BLaER1 treated with 17β-estradiol and CSF1 and Interleukin-3, amounts not matched to agents 10 nM and 100 nM (cell line): ENCODE data around the gene CYFIP1.

Experiments
- H3K27ac ChIP-seq, 11 experiments: shearing (Covaris generic); formaldehyde crosslinking; 2 replicates each; pipeline ENCODE4 v1.8.1; 2022
- H3K27me3 ChIP-seq, 11 experiments: shearing (Covaris generic); formaldehyde crosslinking; 2 replicates each; pipeline ENCODE4 v1.8.1; 2022
- H3K36me3 ChIP-seq, 11 experiments: shearing (Covaris generic); formaldehyde crosslinking; 2 replicates each; pipeline ENCODE4 v1.8.1; 2022
- H3K4me1 ChIP-seq, 10 experiments: shearing (Covaris generic); formaldehyde crosslinking; 2 replicates each; pipeline ENCODE4 v1.8.1; 2022
- H3K4me2 ChIP-seq, 11 experiments: shearing (Covaris generic); formaldehyde crosslinking; 2 replicates each; pipeline ENCODE4 v1.8.1; 2022
- H3K4me3 ChIP-seq, 10 experiments: shearing (Covaris generic); formaldehyde crosslinking; 2 replicates each; pipeline ENCODE4 v1.8.1; 2022
- H3K9ac ChIP-seq, 11 experiments: shearing (Covaris generic); formaldehyde crosslinking; 2 replicates each; pipeline ENCODE4 v1.8.1; 2022
- H3K9me3 ChIP-seq, 11 experiments: shearing (Covaris generic); formaldehyde crosslinking; replicated peaks in 1 of 11; 2 replicates each; pipeline ENCODE4 v1.8.1; 2022
- H4K20me1 ChIP-seq, 11 experiments: shearing (Covaris generic); formaldehyde crosslinking; 2 replicates each; pipeline ENCODE4 v1.8.1; 2022
- Cebpa-rat ChIP-seq, 11 experiments: shearing (Covaris generic); IDR thresholded peaks; 2 replicates each; pipeline ENCODE4 v1.8.1; 2022

Gene CYFIP1

DNA sequence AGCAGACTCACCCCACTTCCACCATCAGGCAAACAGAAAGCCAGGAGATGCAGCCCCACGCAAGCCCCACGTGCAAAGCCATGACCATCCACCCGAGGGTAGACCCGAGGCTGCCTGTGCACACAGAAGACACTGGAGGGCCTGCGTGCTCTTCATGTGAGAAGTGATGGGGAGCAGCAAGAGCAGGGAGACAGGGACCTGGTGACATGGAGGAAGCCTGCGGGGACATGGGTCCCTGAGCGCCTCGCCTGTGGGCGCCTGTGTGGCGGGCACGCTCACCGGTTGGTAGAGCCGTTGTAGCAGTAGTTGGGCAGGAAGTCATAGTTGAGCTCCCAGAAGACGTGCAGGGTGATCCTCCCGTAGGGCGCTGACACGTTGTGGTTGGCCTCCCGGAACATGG is 76.7 kb downstream of the CYFIP1 start:
- Histone ChIP-seq H3K27ac (peak overlapping the region in 6 of 11 experiments; percentile 43 to 70 (median 65); a peak in 12 of 22 replicates), H3K4me3 (peak overlapping the region in 1 of 10 experiments; percentile 16; a peak in 2 of 20 replicates), H3K9me3 (peaks cover 0 to 2% (median 0%) of the 10 kb centered on the region in 11 experiments; a peak in 2 of 22 replicates), H3K27me3 (no peaks in the 10 kb centered on the region), H3K9ac (peak overlapping the region in 7 of 11 experiments; percentile 6 to 60 (median 30); a peak in 8 of 22 replicates), H4K20me1 (peaks cover 0 to 75% (median 36%) of the 10 kb centered on the region in 11 experiments; a peak in 16 of 22 replicates), H3K4me2 (peak overlapping the region in 10 of 11 experiments; percentile 26 to 95 (median 85); a peak in 19 of 22 replicates), H3K36me3 (peaks cover 37 to 97% (median 56%) of the 10 kb centered on the region in 11 experiments), H3K4me1 (peaks cover 7 to 87% (median 67%) of the 10 kb centered on the region in 10 experiments)
- TF ChIP-seq Cebpa-rat (IDR thresholded peaks at IDR 0.05): no peak

DNA sequence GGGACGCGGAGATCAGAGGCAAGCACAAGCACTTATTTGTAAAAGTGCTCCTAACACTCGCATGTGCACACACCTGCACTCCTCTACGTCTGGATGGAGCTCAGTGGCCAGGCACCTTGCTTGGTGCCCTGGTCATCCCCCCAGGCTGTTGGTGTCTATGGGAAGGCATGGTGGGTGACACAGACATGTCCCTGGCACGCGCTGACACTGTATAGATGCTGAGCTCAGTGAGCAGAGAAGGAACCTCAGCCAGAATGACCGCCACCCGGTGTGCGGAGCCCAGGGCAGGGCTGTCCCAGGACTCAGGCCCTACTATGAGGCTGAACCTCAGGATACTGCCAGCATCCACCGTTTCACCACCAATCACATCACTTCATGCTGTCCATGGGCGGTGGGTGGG is 77.2 kb downstream of the CYFIP1 start:
- no peaks in the 10 kb centered on the region; a peak in 1 of 22 replicates for H3K9me3 ChIP-seq
- TF ChIP-seq Cebpa-rat (IDR thresholded peaks at IDR 0.05): no peak
- no peaks in the 10 kb centered on the region for H3K27me3 ChIP-seq
- H3K27ac ChIP-seq: peak overlapping the region in 6 of 11 experiments; percentile 5 to 70 (median 43); a peak in 8 of 22 replicates
- peak overlapping the region in 4 of 11 experiments; percentile 1 to 56 (median 50); a peak in 5 of 22 replicates for H3K9ac ChIP-seq
- H3K4me2 ChIP-seq: peak overlapping the region in 9 of 11 experiments; percentile 73 to 95 (median 85); a peak in 18 of 22 replicates
- peak overlapping the region in 2 of 10 experiments; percentile 11 to 16; a peak in 2 of 20 replicates for H3K4me3 ChIP-seq
- peaks cover 37 to 97% (median 56%) of the 10 kb centered on the region in 11 experiments for H3K36me3 ChIP-seq
- peaks cover 7 to 84% (median 65%) of the 10 kb centered on the region in 10 experiments for H3K4me1 ChIP-seq
- peaks cover 0 to 76% (median 36%) of the 10 kb centered on the region in 11 experiments; a peak in 16 of 22 replicates for H4K20me1 ChIP-seq

DNA sequence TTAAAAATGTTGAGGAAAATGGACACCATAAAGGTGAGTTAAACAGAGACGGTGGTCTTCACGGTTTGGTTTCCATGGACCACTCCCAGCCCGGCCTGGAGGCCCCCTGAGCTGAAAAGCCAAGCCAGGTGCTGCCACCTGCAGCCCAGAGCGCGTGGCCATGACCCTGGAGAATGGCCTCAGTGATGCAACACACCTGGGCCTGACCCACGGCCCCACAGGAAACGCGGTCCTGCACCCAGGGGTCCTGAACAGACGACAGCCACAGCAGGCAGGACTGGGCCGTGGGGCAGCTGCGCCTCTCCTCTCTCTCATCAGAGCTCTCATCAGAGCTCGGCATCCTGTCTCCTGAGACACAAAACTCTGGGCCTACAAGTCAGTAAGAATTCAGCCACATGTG is 77.6 kb downstream of the CYFIP1 start:
- no peak overlapping the region; a peak in 2 of 20 replicates for H3K4me3 ChIP-seq
- peaks cover 7 to 80% (median 61%) of the 10 kb centered on the region in 10 experiments for H3K4me1 ChIP-seq
- peaks cover 37 to 97% (median 56%) of the 10 kb centered on the region in 11 experiments for H3K36me3 ChIP-seq
- peak overlapping the region in 3 of 11 experiments; percentile 46 to 56 (median 54); a peak in 4 of 22 replicates for H3K9ac ChIP-seq
- H3K27me3 ChIP-seq: no peaks in the 10 kb centered on the region
- TF ChIP-seq Cebpa-rat (IDR thresholded peaks at IDR 0.05): no peak
- peak overlapping the region in 8 of 11 experiments; percentile 73 to 95 (median 86); a peak in 16 of 22 replicates for H3K4me2 ChIP-seq
- H3K9me3 ChIP-seq: no peaks in the 10 kb centered on the region; a peak in 1 of 22 replicates
- H3K27ac ChIP-seq: peak overlapping the region in 4 of 11 experiments; percentile 25 to 70 (median 54); a peak in 5 of 22 replicates
- H4K20me1 ChIP-seq: peaks cover 0 to 78% (median 36%) of the 10 kb centered on the region in 11 experiments; a peak in 16 of 22 replicates

DNA sequence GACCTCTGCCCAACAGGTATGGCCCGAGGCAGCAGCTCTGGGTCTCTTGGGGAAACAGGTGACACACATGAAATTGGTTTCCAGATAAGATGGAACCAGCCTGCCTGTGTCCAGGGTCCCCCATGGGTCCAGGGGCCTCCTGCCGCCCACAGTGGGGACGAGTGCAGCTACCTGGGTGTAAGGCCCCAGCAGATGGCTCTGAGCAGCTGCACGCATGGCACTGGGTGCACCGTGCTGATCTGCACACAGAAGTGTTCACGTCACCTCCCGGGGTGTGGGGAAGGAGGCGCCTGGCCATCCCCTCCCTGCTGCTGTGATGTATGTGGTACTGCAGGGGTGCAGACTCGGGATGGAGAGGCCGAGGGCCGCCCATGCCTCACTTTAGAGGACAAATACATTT is 78.1 kb downstream of the CYFIP1 start:
- no peak for TF ChIP-seq Cebpa-rat (IDR thresholded peaks at IDR 0.05)
- Histone ChIP-seq H3K9ac (peak overlapping the region in 2 of 11 experiments; percentile 7 to 12; a peak in 1 of 22 replicates), H3K9me3 (no peaks in the 10 kb centered on the region; a peak in 1 of 22 replicates), H3K36me3 (peaks cover 37 to 97% (median 56%) of the 10 kb centered on the region in 11 experiments), H4K20me1 (peaks cover 0 to 77% (median 36%) of the 10 kb centered on the region in 11 experiments; a peak in 16 of 22 replicates), H3K4me2 (peak overlapping the region in 8 of 11 experiments; percentile 73 to 95 (median 86); a peak in 15 of 22 replicates), H3K27ac (0 out of 22 replicates have a peak overlapping the region, but pooled peaks of 2 of the 11 experiments have one; percentile 12 to 70), H3K4me1 (peaks cover 7 to 74% (median 56%) of the 10 kb centered on the region in 10 experiments), H3K27me3 (no peaks in the 10 kb centered on the region), H3K4me3 (no peak overlapping the region)

DNA sequence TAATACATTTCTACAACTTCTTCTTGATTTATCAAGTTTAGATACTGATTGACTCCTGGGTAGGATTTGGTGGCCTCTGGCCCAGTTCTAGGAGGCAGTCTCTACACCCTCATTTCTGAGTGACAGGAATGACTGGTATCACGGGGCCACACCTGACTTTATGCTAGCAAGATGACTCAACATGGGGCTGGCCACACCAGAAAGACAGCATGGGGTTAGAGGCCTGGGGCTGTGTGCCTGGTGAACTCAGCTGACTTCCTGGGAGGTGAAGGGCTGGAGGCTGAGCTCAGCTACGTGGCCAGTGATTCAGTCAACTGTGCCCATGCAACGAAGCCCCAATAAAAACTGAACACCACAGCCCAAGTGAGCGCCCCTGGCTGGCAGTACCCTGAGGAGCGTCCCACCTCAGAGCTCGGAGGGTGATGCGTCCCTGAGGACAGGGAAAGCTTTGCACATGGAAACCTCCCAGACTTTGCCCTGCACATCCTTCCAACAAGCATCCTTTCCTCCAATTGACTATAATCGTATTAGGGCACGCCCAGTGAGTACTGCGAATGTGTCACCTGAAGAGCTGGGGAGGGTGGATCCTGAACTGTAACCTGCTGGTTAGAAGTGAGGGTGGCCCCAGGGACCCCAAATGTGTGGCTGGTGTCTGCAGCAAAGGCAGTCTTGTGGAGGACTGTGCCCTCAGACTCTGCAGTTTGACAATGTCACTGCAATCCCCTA is 84.5 kb downstream of the CYFIP1 start:
- Histone ChIP-seq H3K4me3 (no peak overlapping the region), H3K36me3 (peaks cover 77 to 95% (median 93%) of the 10 kb centered on the region in 11 experiments), H3K4me1 (peaks cover 0 to 20% (median 3%) of the 10 kb centered on the region in 10 experiments; a peak in 9 of 20 replicates), H3K27ac (no peak overlapping the region), H3K9ac (no peak overlapping the region), H4K20me1 (peaks cover 0 to 61% (median 0%) of the 10 kb centered on the region in 11 experiments; a peak in 9 of 22 replicates), H3K27me3 (no peaks in the 10 kb centered on the region), H3K4me2 (no peak overlapping the region), H3K9me3 (no peaks in the 10 kb centered on the region; a peak in 1 of 22 replicates)
- TF ChIP-seq Cebpa-rat (IDR thresholded peaks at IDR 0.05): no peak

DNA sequence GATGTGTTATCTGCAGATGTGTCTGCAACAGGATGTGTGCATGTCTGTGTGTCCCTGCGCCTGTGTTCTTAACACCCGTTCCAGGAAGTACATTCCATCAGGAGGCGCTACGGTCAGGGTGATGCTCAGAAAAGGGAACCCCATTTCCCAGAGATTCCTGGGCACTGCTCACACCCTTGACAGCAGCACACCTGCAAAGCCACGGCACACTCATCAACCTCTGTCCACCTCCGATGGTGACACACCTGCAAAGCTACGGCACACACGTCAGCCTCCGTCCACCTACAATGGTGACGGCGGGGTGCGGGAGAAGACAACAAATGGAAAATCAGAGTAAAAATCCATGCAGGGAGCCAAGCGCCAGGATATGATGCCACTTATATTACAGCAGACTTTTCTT is 86.3 kb downstream of the CYFIP1 start:
- Histone ChIP-seq H3K4me1 (peaks cover 0 to 7% (median 0%) of the 10 kb centered on the region in 10 experiments; a peak in 2 of 20 replicates), H3K27me3 (no peaks in the 10 kb centered on the region), H3K4me3 (no peak overlapping the region), H3K4me2 (no peak overlapping the region), H3K9ac (no peak overlapping the region), H3K9me3 (no peaks in the 10 kb centered on the region), H3K36me3 (peaks cover 74 to 94% (median 93%) of the 10 kb centered on the region in 11 experiments), H3K27ac (no peak overlapping the region), H4K20me1 (peaks cover 0 to 57% (median 0%) of the 10 kb centered on the region in 11 experiments; a peak in 11 of 22 replicates)
- no peak for TF ChIP-seq Cebpa-rat (IDR thresholded peaks at IDR 0.05)

DNA sequence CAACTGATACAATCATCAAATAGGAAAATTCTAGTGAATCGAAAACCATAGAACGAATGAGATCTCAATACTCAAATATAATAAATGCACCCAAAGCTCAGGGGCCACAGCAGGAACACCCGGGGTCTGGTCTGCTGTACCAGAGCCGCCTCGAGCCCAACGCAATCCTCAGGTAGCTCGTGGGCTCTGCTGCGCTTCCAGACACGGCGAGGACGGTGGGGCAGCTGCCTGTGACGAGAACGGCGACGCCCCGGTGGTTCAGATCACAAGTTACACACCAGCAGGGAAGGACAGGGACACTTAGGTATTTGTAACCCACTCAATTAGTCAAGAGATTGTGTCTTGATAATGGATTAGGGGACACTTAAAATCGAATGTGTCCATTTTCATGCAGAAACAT is 87.1 kb downstream of the CYFIP1 start:
- H3K36me3 ChIP-seq: peaks cover 80 to 94% (median 93%) of the 10 kb centered on the region in 11 experiments
- peaks cover 0 to 64% (median 0%) of the 10 kb centered on the region in 11 experiments; a peak in 11 of 22 replicates for H4K20me1 ChIP-seq
- no peak overlapping the region for H3K27ac ChIP-seq
- no peak for TF ChIP-seq Cebpa-rat (IDR thresholded peaks at IDR 0.05)
- no peaks in the 10 kb centered on the region for H3K27me3 ChIP-seq
- no peak overlapping the region for H3K4me2 ChIP-seq
- peaks cover 0 to 7% (median 0%) of the 10 kb centered on the region in 10 experiments; a peak in 2 of 20 replicates for H3K4me1 ChIP-seq
- no peak overlapping the region for H3K9ac ChIP-seq
- no peak overlapping the region for H3K4me3 ChIP-seq
- no peaks in the 10 kb centered on the region for H3K9me3 ChIP-seq

DNA sequence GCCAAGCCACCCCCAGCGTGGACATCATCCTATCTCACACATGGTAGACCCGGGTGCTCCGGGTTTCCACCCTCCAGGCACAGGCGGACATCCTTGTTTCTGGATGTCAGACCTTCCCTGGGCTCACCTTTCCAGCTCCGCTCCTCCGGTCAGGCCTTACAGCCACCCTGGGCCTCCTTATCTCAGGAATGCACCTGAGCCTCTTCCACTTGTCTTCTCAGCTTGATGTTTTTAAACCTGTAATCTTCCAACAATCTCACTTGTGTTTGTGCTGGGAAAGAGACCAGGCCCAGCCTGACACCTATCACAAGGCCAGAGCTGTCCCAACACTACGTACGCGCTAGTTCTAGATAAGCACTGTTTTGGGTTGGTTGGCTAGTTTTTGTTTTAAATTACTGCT is 87.8 kb downstream of the CYFIP1 start:
- no peaks in the 10 kb centered on the region for H3K27me3 ChIP-seq
- no peak overlapping the region for H3K27ac ChIP-seq
- peaks cover 0 to 7% (median 0%) of the 10 kb centered on the region in 10 experiments; a peak in 2 of 20 replicates for H3K4me1 ChIP-seq
- H4K20me1 ChIP-seq: peaks cover 0 to 66% (median 0%) of the 10 kb centered on the region in 11 experiments; a peak in 11 of 22 replicates
- H3K9ac ChIP-seq: no peak overlapping the region
- H3K4me3 ChIP-seq: no peak overlapping the region
- peaks cover 80 to 94% (median 93%) of the 10 kb centered on the region in 11 experiments for H3K36me3 ChIP-seq
- no peak for TF ChIP-seq Cebpa-rat (IDR thresholded peaks at IDR 0.05)
- no peaks in the 10 kb centered on the region for H3K9me3 ChIP-seq
- H3K4me2 ChIP-seq: no peak overlapping the region
